CD8-positive, alpha-beta memory T cell (primary cell): ENCODE measurements around the gene MRPL4. TPM values are rescaled to one million over a fixed set of nuclear protein-coding genes. Genes with fewer than 3 reads are reported as not detected.

Experiments used
- CTCF ChIA-PET: fragments of 350-600 bp; sonication (Branson Sonifier 250); formaldehyde crosslinking; loops from one replicate; lab custom pipeline; 2021; ENCODE audit warnings: antibody characterized with exemption; lab: Charles Lee
- POLR2A ChIA-PET: fragments of 350-600 bp; sonication (Branson Sonifier 250); formaldehyde crosslinking; loops from one replicate; lab custom pipeline; 2021; ENCODE audit warnings: antibody characterized with exemption; lab: Charles Lee
- DNase-seq, 5 donors: peaks; one replicate each; pipeline versions ENCODE4 v3.0.0 to v3.0.0-alpha.2; 2020 to 2022; ENCODE audit warnings: mixed read lengths in 1 of 5
- H3K27ac ChIP-seq: one replicate; pipeline ENCODE4 v1.7.0; 2013; ENCODE audit warnings: low read depth, mild to moderate bottlenecking, low read length, moderate library complexity
- H3K27me3 ChIP-seq: 2 replicates; pipeline ENCODE4 v1.7.0; 2013; ENCODE audit warnings: low read length, mild to moderate bottlenecking; ENCODE audit not compliant: insufficient read depth, poor library complexity, severe bottlenecking
- H3K36me3 ChIP-seq: 2 replicates; pipeline ENCODE4 v1.7.0; 2013; ENCODE audit warnings: mild to moderate bottlenecking, low read length, moderate library complexity; ENCODE audit not compliant: insufficient read depth
- H3K4me1 ChIP-seq: 2 replicates; pipeline ENCODE4 v1.7.0; 2013; ENCODE audit warnings: mild to moderate bottlenecking, low read length, moderate library complexity; ENCODE audit not compliant: insufficient read depth
- H3K4me3 ChIP-seq: 2 replicates; pipeline ENCODE4 v1.7.0; 2013; ENCODE audit warnings: mild to moderate bottlenecking, low read length
- H3K9me3 ChIP-seq: 2 replicates; pipeline ENCODE4 v1.7.0; 2013; ENCODE audit warnings: mild to moderate bottlenecking, low read length
- H3K27ac Mint-ChIP-seq, 8 donors: one replicate each; pipeline ENCODE4 v1.8.0; 2020 to 2021; ENCODE audit warnings: mixed read lengths in 8 of 8, mild to moderate bottlenecking in 6 of 8, inconsistent platforms in 3 of 8, moderate library complexity in 3 of 8
- H3K27me3 Mint-ChIP-seq, 2 donors: one replicate each; pipeline ENCODE4 v1.8.0; 2020 to 2021; ENCODE audit warnings: mixed read lengths in 2 of 2, mild to moderate bottlenecking in 1 of 2, moderate library complexity in 1 of 2
- H3K36me3 Mint-ChIP-seq, 3 donors: one replicate each; pipeline ENCODE4 v1.8.0; 2020 to 2021; ENCODE audit warnings: mixed read lengths in 3 of 3, inconsistent platforms in 1 of 3, mild to moderate bottlenecking in 1 of 3
- H3K4me1 Mint-ChIP-seq, 3 donors: one replicate each; pipeline ENCODE4 v1.8.0; 2020 to 2021; ENCODE audit warnings: mixed read lengths in 3 of 3, inconsistent platforms in 1 of 3, mild to moderate bottlenecking in 1 of 3
- H3K4me3 Mint-ChIP-seq, 7 donors: one replicate each; pipeline ENCODE4 v1.8.0; 2020 to 2021; ENCODE audit warnings: mixed read lengths in 7 of 7, mild to moderate bottlenecking in 6 of 7, moderate library complexity in 4 of 7, inconsistent platforms in 2 of 7
- H3K9me3 Mint-ChIP-seq, 5 donors: one replicate each; pipeline ENCODE4 v1.8.0; 2020 to 2022; ENCODE audit warnings: mixed read lengths in 5 of 5, mild to moderate bottlenecking in 3 of 5, moderate library complexity in 2 of 5, inconsistent platforms in 1 of 5
- polyA plus RNA-seq: library from polyadenylated mRNA; unstranded; fragments of 300-500 nt; fragmentation: Illumina TruSeq; gene quantifications from one replicate; pipeline ENCODE4 v1.2.3, GENCODE V29; 2021
- total RNA-seq, 2 experiments: library from RNA; stranded (reverse); gene quantifications; one replicate each; pipeline ENCODE4 v1.2.3, GENCODE V29; 2021

MRPL4 gene
- total and polyA plus RNA-seq, 3 experiments from 2014 or later = 42.8 to 152 (median 149) TPM

GRCh38 chr19:10256970-10257615, 5.1 kb downstream of the MRPL4 start:
- DNase-seq = no peak
- no peak overlapping the region for H3K27ac ChIP-seq
- H3K4me1 ChIP-seq = peaks cover 8% of the 10 kb centered on the region
- H3K4me1 Mint-ChIP-seq = peaks cover 6 to 40% (median 7%) of the 10 kb centered on the region in 3 donors
- H3K27me3 Mint-ChIP-seq = no peaks in the 10 kb centered on the region
- H3K27me3 ChIP-seq = no peaks in the 10 kb centered on the region
- CTCF ChIA-PET = interaction anchor here (1.1 to 4.0 kb wide), 7 partner anchors 8 to 326 kb away, joined by 3 to 61 read pairs (median 5); partner anchors contain the start of gene TYK2
- H3K4me3 Mint-ChIP-seq = peak overlapping the region in 1 of 7 donors; percentile 17
- no peaks in the 10 kb centered on the region for H3K9me3 ChIP-seq
- POLR2A ChIA-PET = no interaction called here
- H3K4me3 ChIP-seq = no peak overlapping the region
- peaks cover 34% of the 10 kb centered on the region for H3K36me3 ChIP-seq
- H3K27ac Mint-ChIP-seq = peak overlapping the region in 3 of 8 donors; percentile 1 to 67 (median 47)
- peaks cover 9 to 62% (median 14%) of the 10 kb centered on the region in 3 donors for H3K36me3 Mint-ChIP-seq
- no peaks in the 10 kb centered on the region for H3K9me3 Mint-ChIP-seq

GRCh38 chr19:10258080-10258710, 6.2 kb downstream of the MRPL4 start:
- no peak overlapping the region for H3K4me3 ChIP-seq
- no peaks in the 10 kb centered on the region for H3K4me1 ChIP-seq
- Mint-ChIP-seq H3K4me1 (peaks cover 0 to 31% (median 2%) of the 10 kb centered on the region in 3 donors), H3K36me3 (peaks cover 9 to 56% (median 14%) of the 10 kb centered on the region in 3 donors), H3K27me3 (no peaks in the 10 kb centered on the region), H3K9me3 (no peaks in the 10 kb centered on the region), H3K27ac (peak overlapping the region in 2 of 8 donors; percentile 27 to 95), H3K4me3 (peak overlapping the region in 1 of 7 donors; percentile 17)
- no peaks in the 10 kb centered on the region for H3K27me3 ChIP-seq
- H3K36me3 ChIP-seq = peaks cover 34% of the 10 kb centered on the region
- CTCF ChIA-PET = interaction anchor here (0.6 to 4.2 kb wide), 39 partner anchors 9 to 328 kb away, joined by 3 to 61 read pairs (median 4); partner anchors contain the start of genes CDC37, ICAM1, ICAM5 and P2RY11
- no peak for DNase-seq
- H3K27ac ChIP-seq = no peak overlapping the region
- POLR2A ChIA-PET = interaction anchor here (0.6 to 1.0 kb wide), 3 partner anchors 24 to 131 kb away, joined by 4 to 6 read pairs (median 4); no protein-coding TSS in a partner anchor
- H3K9me3 ChIP-seq = no peaks in the 10 kb centered on the region

GRCh38 chr19:10259162-10259905, 7.3 kb downstream of the MRPL4 start:
- Histone ChIP-seq H3K27ac (no peak overlapping the region), H3K9me3 (no peaks in the 10 kb centered on the region), H3K4me1 (no peaks in the 10 kb centered on the region), H3K36me3 (peaks cover 30% of the 10 kb centered on the region), H3K27me3 (no peaks in the 10 kb centered on the region), H3K4me3 (no peak overlapping the region)
- Mint-ChIP-seq H3K4me3 (peak overlapping the region in 1 of 7 donors; percentile 81), H3K27me3 (no peaks in the 10 kb centered on the region), H3K36me3 (peaks cover 9 to 49% (median 12%) of the 10 kb centered on the region in 3 donors), H3K27ac (peak overlapping the region in 3 of 8 donors; percentile 12 to 95 (median 38)), H3K4me1 (peaks cover 0 to 23% (median 0%) of the 10 kb centered on the region in 3 donors), H3K9me3 (no peaks in the 10 kb centered on the region)
- DNase-seq = peak; percentile 77 to 91 (median 79)
- ChIA-PET POLR2A (interaction anchor here (0.6 to 1.0 kb wide), 3 partner anchors 26 to 1125 kb away, joined by 3 to 6 read pairs (median 4); partner anchors contain the start of gene EPOR), CTCF (interaction anchor here (0.6 to 4.2 kb wide), 37 partner anchors 10 to 329 kb away, joined by 3 to 61 read pairs (median 4); partner anchors contain the start of genes CDC37, ICAM1, ICAM5 and RAVER1)

GRCh38 chr19:10260141-10260584, 8.1 kb downstream of the MRPL4 start:
- H3K27me3 Mint-ChIP-seq = no peaks in the 10 kb centered on the region
- no peak overlapping the region for H3K4me3 ChIP-seq
- H3K9me3 ChIP-seq = no peaks in the 10 kb centered on the region
- H3K4me1 Mint-ChIP-seq = peaks cover 0 to 20% (median 0%) of the 10 kb centered on the region in 3 donors
- peak overlapping the region in 3 of 8 donors; percentile 40 to 66 (median 40) for H3K27ac Mint-ChIP-seq
- DNase-seq = no peak
- no peak overlapping the region for H3K4me3 Mint-ChIP-seq
- no peaks in the 10 kb centered on the region for H3K9me3 Mint-ChIP-seq
- ChIA-PET POLR2A (interaction anchor here (0.6 kb wide), 1 partner anchor 73 kb away, joined by 12 read pairs; no protein-coding TSS in a partner anchor), CTCF (interaction anchor here (0.6 to 4.2 kb wide), 10 partner anchors 11 to 262 kb away, joined by 3 to 61 read pairs (median 8); partner anchors contain the start of genes ICAM1, RAVER1 and TYK2)
- peaks cover 24% of the 10 kb centered on the region for H3K36me3 ChIP-seq
- H3K36me3 Mint-ChIP-seq = peaks cover 9 to 42% (median 11%) of the 10 kb centered on the region in 3 donors
- no peaks in the 10 kb centered on the region for H3K27me3 ChIP-seq
- H3K27ac ChIP-seq = no peak overlapping the region
- no peaks in the 10 kb centered on the region for H3K4me1 ChIP-seq

- Histone ChIP-seq H3K27ac (no peak overlapping the region), H3K4me1 (no peaks in the 10 kb centered on the region), H3K4me3 (no peak overlapping the region), H3K27me3 (no peaks in the 10 kb centered on the region), H3K36me3 (peaks cover 10% of the 10 kb centered on the region), H3K9me3 (no peaks in the 10 kb centered on the region)
- Mint-ChIP-seq H3K36me3 (peaks cover 0 to 17% (median 3%) of the 10 kb centered on the region in 3 donors), H3K27me3 (no peaks in the 10 kb centered on the region), H3K4me3 (no peak overlapping the region), H3K27ac (no peak overlapping the region), H3K4me1 (peaks cover 0 to 11% (median 0%) of the 10 kb centered on the region in 3 donors), H3K9me3 (no peaks in the 10 kb centered on the region)
- ChIA-PET CTCF (interaction anchor here (1.2 kb wide), 1 partner anchor 128 kb away, joined by 3 read pairs; no protein-coding TSS in a partner anchor), POLR2A (interaction anchor here (0.7 kb wide), 1 partner anchor 126 kb away, joined by 4 read pairs; no protein-coding TSS in a partner anchor)
- DNase-seq = no peak
Measured at GRCh38 chr19:10262771-10263170, 10.8 kb downstream of the MRPL4 start.

GRCh38 chr19:10266706-10267105, 14.7 kb downstream of the MRPL4 start:
- Mint-ChIP-seq H3K4me1 (peaks cover 9 to 24% (median 16%) of the 10 kb centered on the region in 3 donors), H3K4me3 (no peak overlapping the region), H3K27me3 (peaks cover 0 to 1% of the 10 kb centered on the region in 2 donors), H3K9me3 (no peaks in the 10 kb centered on the region), H3K36me3 (no peaks in the 10 kb centered on the region), H3K27ac (peak overlapping the region in 1 of 8 donors; percentile 33)
- no peak for DNase-seq
- Histone ChIP-seq H3K9me3 (no peaks in the 10 kb centered on the region), H3K4me1 (peaks cover 16% of the 10 kb centered on the region), H3K4me3 (no peak overlapping the region), H3K36me3 (no peaks in the 10 kb centered on the region), H3K27ac (no peak overlapping the region), H3K27me3 (no peaks in the 10 kb centered on the region)
- POLR2A ChIA-PET = interaction anchor here (0.7 kb wide), 1 partner anchor 125 kb away, joined by 6 read pairs; no protein-coding TSS in a partner anchor
- CTCF ChIA-PET = interaction anchor here (1.2 to 11.0 kb wide), 3 partner anchors 67 to 146 kb away, joined by 3 to 355 read pairs (median 3); partner anchors contain the start of gene TYK2

GRCh38 chr19:10268071-10268470, 16.1 kb downstream of the MRPL4 start:
- Histone ChIP-seq H3K27me3 (no peaks in the 10 kb centered on the region), H3K4me3 (no peak overlapping the region), H3K4me1 (peaks cover 21% of the 10 kb centered on the region), H3K9me3 (no peaks in the 10 kb centered on the region), H3K36me3 (no peaks in the 10 kb centered on the region), H3K27ac (no peak overlapping the region)
- Mint-ChIP-seq H3K27ac (no peak overlapping the region), H3K4me1 (peaks cover 21 to 37% (median 24%) of the 10 kb centered on the region in 3 donors), H3K36me3 (no peaks in the 10 kb centered on the region), H3K27me3 (peaks cover 0 to 1% of the 10 kb centered on the region in 2 donors), H3K9me3 (no peaks in the 10 kb centered on the region), H3K4me3 (no peak overlapping the region)
- no peak for DNase-seq
- ChIA-PET POLR2A (no interaction called here), CTCF (interaction anchor here (3.7 to 11.0 kb wide), 3 partner anchors 11 to 118 kb away, joined by 14 to 355 read pairs (median 27); partner anchors contain the start of gene TYK2)
